ENCODE measurements around the gene NFKBIE. TPM values are rescaled to one million over a fixed set of nuclear protein-coding genes. Genes with fewer than 3 reads are reported as not detected.
A peak's percentile ranks its signal among the peaks of the same experiment; 100 is the strongest.

Gene NFKBIE
- total and polyA plus RNA-seq, 4 donors: 3.7 to 4.9 (median 4.7) TPM

DNA sequence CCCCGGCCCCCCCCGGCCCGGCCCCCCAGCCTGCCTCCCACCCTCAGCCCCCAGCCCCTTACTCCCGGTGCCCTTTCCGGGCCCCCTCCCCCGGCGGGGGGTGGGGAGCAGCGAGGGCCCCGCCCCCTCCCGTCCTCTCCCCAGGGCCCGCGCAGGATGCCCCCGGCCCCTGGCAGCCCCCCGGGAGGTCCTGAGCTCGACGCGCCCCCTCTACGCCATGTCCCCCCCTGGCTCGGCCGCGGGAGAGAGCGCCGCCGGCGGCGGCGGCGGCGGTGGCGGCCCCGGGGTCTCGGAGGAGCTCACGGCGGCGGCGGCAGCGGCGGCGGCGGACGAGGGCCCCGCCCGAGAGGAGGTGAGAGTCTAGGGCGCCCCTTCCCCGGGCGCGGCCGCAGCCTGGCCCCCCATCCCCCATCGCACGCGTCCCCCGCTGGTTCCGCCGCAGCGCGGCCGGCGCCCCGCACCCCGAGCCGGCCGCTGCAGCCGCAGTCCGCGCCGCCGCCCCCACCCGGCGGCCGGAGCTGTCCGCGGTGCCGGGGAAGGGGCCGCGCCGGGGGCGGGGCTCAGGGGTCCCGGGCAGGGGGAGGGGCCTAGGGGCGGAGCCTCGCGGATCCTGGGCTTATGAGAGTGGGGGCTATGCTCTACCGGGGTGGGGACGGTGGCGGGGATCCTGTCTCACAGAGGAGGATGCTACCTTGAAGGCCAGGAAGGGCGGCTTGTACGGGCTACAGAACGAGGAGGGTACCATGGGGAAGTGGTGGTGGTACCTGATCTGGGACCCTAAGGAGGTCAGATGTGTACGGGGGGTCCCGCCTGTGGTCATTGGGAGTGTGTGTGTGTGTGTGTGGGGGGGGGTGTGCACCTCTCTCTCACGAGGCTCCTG lies 5.4 kb upstream of the NFKBIE start:
- 5% methylated on average over 89 of the region's 90 CpGs for WGBS
- no peak for TF ChIP-seq YY1 (IDR thresholded peaks at IDR 0.05)
- no peak for TF ChIP-seq FOXA2 (IDR thresholded peaks at IDR 0.05)
- no peak for TF ChIP-seq MAX (IDR thresholded peaks at IDR 0.05)
- no peak for TF ChIP-seq NR2F2 (IDR thresholded peaks at IDR 0.05)
- no peak for TF ChIP-seq FOXA1 (IDR thresholded peaks at IDR 0.05)
- no peak for TF ChIP-seq TAF1 (conservative IDR thresholded peaks at IDR 0.05)
- TF ChIP-seq EGR1 (IDR thresholded peaks at IDR 0.05; ENCODE audit: low read depth in 2 of 2): no peak
- no peak for TF ChIP-seq GABPA (IDR thresholded peaks at IDR 0.05 in 1 of 2, conservative IDR thresholded peaks at IDR 0.05 in 1 of 2)
- TF ChIP-seq ZBTB33 (IDR thresholded peaks at IDR 0.05): no peak
- TF ChIP-seq RAD21 (IDR thresholded peaks at IDR 0.05): no peak
- no peak for TF ChIP-seq HNF4G (IDR thresholded peaks at IDR 0.05)
- TF ChIP-seq, protein P1, sequence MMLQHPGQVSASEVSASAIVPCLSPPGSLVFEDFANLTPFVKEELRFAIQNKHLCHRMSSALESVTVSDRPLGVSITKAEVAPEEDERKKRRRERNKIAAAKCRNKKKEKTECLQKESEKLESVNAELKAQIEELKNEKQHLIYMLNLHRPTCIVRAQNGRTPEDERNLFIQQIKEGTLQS (IDR thresholded peaks at IDR 0.05): no peak
- TF ChIP-seq RXRA (IDR thresholded peaks at IDR 0.05): no peak
- TF ChIP-seq JUND (IDR thresholded peaks at IDR 0.05): no peak
- no peak for TF ChIP-seq REST (IDR thresholded peaks at IDR 0.05)
- TF ChIP-seq SP1 (IDR thresholded peaks at IDR 0.05): no peak
- TF ChIP-seq, protein P2, sequence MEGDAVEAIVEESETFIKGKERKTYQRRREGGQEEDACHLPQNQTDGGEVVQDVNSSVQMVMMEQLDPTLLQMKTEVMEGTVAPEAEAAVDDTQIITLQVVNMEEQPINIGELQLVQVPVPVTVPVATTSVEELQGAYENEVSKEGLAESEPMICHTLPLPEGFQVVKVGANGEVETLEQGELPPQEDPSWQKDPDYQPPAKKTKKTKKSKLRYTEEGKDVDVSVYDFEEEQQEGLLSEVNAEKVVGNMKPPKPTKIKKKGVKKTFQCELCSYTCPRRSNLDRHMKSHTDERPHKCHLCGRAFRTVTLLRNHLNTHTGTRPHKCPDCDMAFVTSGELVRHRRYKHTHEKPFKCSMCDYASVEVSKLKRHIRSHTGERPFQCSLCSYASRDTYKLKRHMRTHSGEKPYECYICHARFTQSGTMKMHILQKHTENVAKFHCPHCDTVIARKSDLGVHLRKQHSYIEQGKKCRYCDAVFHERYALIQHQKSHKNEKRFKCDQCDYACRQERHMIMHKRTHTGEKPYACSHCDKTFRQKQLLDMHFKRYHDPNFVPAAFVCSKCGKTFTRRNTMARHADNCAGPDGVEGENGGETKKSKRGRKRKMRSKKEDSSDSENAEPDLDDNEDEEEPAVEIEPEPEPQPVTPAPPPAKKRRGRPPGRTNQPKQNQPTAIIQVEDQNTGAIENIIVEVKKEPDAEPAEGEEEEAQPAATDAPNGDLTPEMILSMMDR (IDR thresholded peaks at IDR 0.05; ENCODE audit: low read depth, low read length, missing input control): no peak
- TF ChIP-seq HNF4A (conservative IDR thresholded peaks at IDR 0.05): no peak
- H3K9ac ChIP-seq (ENCODE audit: low read depth in 1 of 2, low read length in 2 of 2): no peak overlapping the region
- peaks cover 0 to 11% (median 5%) of the 10 kb centered on the region in 4 donors for H3K27me3 ChIP-seq (ENCODE audit: control insufficient read depth in 4 of 4, insufficient read depth in 4 of 4, low read length in 3 of 4)
- peaks cover 0 to 5% (median under 1%) of the 10 kb centered on the region in 4 donors for H3K4me1 ChIP-seq (ENCODE audit: control insufficient read depth in 4 of 4, insufficient read depth in 4 of 4, low read length in 3 of 4)
- no peaks in the 10 kb centered on the region for H3K36me3 ChIP-seq (ENCODE audit: control insufficient read depth in 4 of 4, insufficient read depth in 3 of 4, low read depth in 1 of 4, low read length in 3 of 4)
- DNase-seq (ENCODE audit: low spot score): no peak
- H3K9me3 ChIP-seq (ENCODE audit: control insufficient read depth in 4 of 4, low read length in 3 of 4): no peaks in the 10 kb centered on the region
- peak overlapping the region in 1 of 3 donors; percentile 53 for H3K4me3 ChIP-seq (ENCODE audit: low read depth in 1 of 3, low read length in 3 of 3)
- no peak overlapping the region for H3K27ac ChIP-seq (ENCODE audit: low read depth in 1 of 2, low read length in 2 of 2)

All from liver (tissue), 9 donors.